GM12865 (cell line): Measurements from ENCODE around the gene JAZF1.

ENCODE experiments used
- DNase-seq: peaks from one replicate; pipeline ENCODE4 v3.0.0; 2010; ENCODE audit warnings: low read depth
- H3K4me3 ChIP-seq: 2 replicates; pipeline ENCODE4 v1.5.1; 2011; ENCODE audit warnings: mild to moderate bottlenecking, low read depth, low read length, control low read depth
- CTCF ChIP-seq: IDR thresholded peaks from 2 replicates; pipeline ENCODE4 v1.5.1; 2011; ENCODE audit warnings: low read length, control low read depth, low read depth, inconsistent platforms; ENCODE audit not compliant: insufficient read depth; ENCODE audit errors: missing control alignments

Gene JAZF1

GRCh38 chr7:28003408-28003807, 177.2 kb downstream of the JAZF1 start:
- DNase-seq, result no peak
- no peak overlapping the region for H3K4me3 ChIP-seq
- no peak for TF ChIP-seq CTCF

- H3K4me3 ChIP-seq, result no peak overlapping the region
- TF ChIP-seq CTCF, result no peak
- DNase-seq, result no peak
Observed at GRCh38 chr7:28002638-28003037, 178.0 kb downstream of the JAZF1 start.

GRCh38 chr7:28001896-28002295, 178.7 kb downstream of the JAZF1 start:
- DNase-seq, result no peak
- H3K4me3 ChIP-seq, result no peak overlapping the region
- no peak for TF ChIP-seq CTCF

- no peak overlapping the region for H3K4me3 ChIP-seq
- no peak for DNase-seq
- TF ChIP-seq CTCF, result no peak
Observed at GRCh38 chr7:27999829-28000228, 180.8 kb downstream of the JAZF1 start.

GRCh38 chr7:27998382-27998781, 182.2 kb downstream of the JAZF1 start:
- H3K4me3 ChIP-seq, result no peak overlapping the region
- TF ChIP-seq CTCF, result no peak
- no peak for DNase-seq

- no peak for TF ChIP-seq CTCF
- H3K4me3 ChIP-seq, result no peak overlapping the region
- DNase-seq, result no peak
Observed at GRCh38 chr7:27997188-27997707, 183.3 kb downstream of the JAZF1 start.

GRCh38 chr7:27996141-27996540, 184.5 kb downstream of the JAZF1 start:
- no peak overlapping the region for H3K4me3 ChIP-seq
- no peak for DNase-seq
- no peak for TF ChIP-seq CTCF
